Hematopoietic multipotent progenitor cell treated with erythropoietin and hydrocortisone succinate and interleukin-3 and kit ligand, for 6 days (in vitro differentiated cells): ENCODE data around the gene PNPO.
"Not testable (repeated sequence)": the region's sequence is repeated elsewhere in the genome, so short reads cannot be mapped to it uniquely, and the experiment has no call there.

Source experiments
- DNase-seq: peaks from one replicate; pipeline ENCODE4 v3.0.0-alpha.2; 2015

The PNPO gene

GRCh38 chr17:47980541-47980940 is 39.2 kb downstream of the PNPO start:
- no peak for DNase-seq

DNA sequence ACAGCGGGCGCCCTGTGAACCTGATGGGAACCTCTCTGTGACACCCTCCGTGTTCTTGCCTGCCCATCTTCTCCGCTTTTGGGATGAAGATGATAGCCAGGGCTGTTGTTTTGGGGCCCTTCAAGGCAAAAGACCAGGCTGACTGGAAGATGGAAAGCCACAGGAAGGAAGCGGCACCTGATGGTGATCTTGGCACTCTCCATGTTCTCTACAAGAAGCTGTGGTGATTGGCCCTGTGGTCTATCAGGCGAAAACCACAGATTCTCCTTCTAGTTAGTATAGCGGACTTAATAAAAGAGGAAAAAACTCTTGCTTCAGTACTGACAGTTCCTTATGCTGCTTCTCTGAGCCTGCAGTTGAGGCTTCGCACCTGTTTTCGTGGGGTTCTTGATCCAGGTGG is 40.1 kb downstream of the PNPO start:
- peak; percentile 78 for DNase-seq

GRCh38 chr17:47982091-47982617 is 40.8 kb downstream of the PNPO start:
- no peak for DNase-seq

- no peak for DNase-seq
Observed at GRCh38 chr17:47982645-47983390, 41.4 kb downstream of the PNPO start.

DNA sequence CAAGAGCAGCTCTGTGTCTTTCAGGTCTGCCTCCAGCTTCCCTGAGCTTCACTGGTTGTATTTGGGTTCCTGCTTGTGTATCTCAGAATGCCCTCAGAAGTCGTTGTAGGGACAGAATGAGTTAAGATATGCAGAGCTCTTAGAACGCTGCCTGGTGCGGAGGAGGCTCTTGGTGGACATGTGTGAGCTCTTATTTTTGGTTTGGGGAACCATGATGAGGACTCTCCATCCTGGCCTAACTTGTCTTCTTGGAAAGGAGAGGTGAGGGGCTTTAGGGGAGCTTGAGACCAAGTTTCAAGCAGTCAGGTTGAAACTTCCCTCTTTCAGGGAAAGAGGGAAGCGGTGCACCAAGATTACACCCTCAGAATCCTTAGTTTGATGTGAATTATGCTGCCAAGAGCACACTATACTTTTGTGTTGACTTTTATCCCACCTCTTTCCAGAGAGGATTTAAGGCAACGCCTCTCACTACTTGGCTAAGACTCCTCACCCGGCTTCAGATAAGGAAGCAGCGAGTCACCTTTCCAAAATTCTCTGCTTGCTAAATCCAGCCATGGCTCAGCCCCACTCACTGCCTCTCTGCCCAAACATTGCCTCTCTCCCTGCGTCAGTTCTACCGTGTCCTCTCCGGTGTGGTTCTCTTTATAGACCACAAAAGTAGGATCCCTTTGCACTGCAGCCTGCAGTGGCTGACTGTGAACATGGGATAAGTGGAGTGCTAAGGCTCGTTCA is 42.3 kb downstream of the PNPO start:
- no peak for DNase-seq

DNA sequence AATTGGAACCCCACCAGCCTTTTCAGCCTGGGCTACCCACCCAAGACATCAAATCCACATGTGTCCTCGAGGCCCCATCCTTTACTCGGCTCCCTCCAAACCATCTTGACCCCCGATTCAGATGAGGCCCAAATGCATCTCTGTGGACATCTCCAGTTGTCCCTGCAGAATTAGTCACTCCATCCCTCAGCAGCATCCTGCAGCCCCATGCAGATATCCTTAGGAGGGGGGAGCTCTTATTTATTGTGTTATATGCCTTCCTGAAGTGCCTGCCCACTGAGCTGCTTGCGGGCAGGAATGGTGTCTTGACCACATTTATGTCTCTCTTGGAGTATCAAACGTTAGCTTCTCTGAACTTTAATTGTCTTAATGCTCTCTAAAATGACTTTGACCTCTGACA is 45.1 kb downstream of the PNPO start:
- DNase-seq, result no peak

- DNase-seq, result no peak
Observed at GRCh38 chr17:47987240-47987835, 46.0 kb downstream of the PNPO start.

DNA sequence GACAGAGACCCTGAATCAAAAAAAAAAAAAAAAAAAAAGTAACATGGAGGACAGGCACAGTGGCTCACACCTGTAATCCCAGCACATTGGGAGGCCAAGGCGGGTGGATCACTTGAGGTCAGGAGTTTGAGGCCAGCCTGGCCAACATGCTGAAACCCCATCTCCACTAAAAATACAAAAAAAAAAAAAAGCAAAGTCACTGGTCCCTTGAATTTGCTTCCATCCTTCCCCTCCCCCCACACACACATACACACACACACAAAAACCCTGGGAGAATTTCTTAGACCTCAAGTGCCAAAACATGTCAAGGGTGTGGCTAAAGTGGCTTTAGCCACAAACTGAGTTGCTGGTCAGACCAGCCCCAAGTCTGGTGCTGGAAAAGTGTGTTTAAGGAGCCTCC is 47.1 kb downstream of the PNPO start:
- DNase-seq, result not testable (repeated sequence)

- no peak for DNase-seq
Observed at GRCh38 chr17:47989159-47989558, 47.8 kb downstream of the PNPO start.

DNA sequence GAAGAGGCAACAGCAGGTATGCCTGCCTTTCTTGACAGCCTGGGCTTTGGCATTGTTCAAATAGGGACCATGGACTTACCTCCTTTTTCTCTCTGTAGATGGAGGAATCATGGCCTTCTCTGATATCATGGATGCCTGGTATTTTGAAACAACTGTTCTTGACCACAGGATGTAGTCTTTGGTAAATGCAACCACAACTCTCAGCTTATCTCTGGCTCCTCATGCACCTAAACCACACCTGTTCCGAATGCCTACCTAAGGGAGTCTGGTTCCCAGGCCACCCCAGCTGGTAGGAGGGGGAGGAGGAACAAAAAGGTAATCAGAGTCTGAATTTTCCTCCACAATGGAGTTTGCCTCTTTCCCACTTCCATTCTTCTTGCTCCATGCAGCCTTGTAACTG is 48.3 kb downstream of the PNPO start:
- DNase-seq, result no peak

DNA sequence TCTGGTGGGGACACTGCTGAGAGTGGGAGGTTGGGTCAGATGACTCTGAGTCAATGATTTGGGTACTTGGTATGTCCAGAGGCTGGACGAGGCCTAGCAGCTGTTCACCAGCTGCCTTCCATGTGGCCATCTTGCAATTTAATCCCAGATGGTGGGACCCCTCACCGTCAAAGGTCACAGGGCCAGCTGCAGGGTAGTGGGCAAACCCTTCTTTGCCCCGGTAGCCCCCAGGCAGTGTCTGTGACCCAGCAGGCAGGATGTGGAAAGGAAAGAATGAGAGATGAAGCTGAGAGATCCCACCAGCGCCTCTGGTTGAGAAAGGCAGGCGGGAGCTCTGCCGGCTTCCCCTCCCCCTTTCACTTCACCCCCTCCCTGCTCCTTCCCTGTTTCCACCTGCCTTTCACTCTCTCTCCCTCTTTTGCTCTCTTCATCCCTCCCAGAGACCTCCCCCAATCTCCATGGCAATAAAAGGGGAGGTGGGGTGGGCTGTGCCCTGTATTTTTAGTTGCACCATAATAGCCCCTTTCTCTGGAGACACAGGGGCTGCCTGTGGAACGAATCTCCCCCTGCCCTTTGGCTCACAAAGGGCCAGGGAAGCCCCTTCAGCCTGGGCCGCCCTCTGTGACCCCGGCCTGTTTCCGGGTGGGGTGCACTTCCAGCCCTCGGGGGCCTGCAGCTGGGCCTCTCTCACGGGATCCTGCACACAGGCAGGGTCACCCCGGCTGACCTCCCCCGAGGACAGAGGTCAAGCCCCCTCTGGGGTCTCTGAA is 49.8 kb downstream of the PNPO start:
- DNase-seq, result no peak

DNA sequence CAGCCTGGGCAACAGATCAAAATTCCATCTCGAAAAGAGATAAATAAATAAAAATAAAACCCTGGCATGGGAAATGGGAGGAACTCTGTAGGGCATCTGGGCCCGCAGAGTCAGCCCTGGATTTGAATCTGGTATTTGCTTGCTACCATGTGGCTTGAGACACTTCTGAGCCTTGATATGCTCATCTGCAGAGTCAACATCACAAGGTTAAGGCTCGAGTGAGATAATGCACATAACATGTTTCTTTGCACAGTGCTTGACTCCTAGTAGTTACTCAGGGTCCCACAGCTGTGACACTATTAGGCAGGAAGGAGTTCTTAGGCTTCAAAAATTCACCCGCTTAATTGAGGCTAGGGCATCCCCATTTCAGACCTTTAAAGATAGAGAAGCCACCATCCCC is 50.8 kb downstream of the PNPO start:
- DNase-seq, result no peak

- DNase-seq, result no peak
Observed at GRCh38 chr17:47993031-47993564, 51.7 kb downstream of the PNPO start.

DNA sequence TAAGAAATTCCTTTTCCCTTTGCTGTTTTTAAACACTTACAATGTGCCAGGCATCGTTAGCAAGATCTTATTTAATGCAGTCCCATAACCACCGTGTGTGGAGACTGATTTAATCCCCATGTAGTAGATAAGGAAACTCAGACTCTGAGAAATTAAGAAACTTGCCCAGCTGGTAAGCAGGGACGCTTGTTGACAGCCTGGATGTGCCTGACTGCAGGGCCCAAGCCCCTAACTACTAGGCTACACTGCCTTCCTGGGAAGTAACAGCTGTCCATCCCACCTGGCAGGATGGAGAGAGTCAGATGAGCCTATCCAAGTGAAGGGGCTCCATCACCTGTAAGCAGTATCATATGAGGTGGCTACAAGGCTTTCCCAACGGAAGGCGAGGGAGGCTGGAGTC is 52.6 kb downstream of the PNPO start:
- DNase-seq, result no peak

GRCh38 chr17:47994724-47995123 is 53.4 kb downstream of the PNPO start:
- no peak for DNase-seq

DNA sequence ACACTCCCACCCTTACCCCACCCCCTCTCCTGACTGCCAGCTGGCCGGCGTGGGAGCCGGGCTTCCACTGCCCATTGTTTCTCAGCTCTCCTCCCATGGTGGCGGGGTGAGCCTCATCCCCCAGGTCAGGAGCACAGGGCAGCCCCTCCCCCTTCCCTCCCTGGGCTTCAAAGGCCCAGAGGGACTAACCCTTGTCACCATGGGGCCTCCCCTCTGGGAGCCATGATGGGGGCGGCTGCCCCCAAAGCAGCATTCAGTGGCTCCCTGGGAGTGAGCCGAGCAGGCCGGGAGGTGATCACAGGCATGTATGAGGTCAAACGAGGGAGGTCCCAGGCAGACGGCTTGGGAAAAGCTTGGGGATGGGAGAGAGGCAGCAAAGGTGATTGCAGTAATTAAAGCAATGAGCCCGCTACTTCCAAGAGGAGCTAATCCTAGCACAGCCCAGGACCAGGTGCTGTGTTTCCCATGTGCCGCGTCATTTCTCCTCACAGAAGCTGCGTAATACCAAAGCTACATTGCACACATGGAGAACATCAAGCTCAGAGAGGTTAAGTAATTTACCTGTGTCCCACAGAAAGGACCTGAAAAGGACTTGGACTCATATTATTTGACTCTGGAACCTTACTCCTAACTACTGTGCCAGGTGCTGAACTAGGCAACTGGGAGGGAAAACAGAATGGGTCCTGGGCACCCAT is 54.0 kb downstream of the PNPO start:
- DNase-seq, result no peak

DNA sequence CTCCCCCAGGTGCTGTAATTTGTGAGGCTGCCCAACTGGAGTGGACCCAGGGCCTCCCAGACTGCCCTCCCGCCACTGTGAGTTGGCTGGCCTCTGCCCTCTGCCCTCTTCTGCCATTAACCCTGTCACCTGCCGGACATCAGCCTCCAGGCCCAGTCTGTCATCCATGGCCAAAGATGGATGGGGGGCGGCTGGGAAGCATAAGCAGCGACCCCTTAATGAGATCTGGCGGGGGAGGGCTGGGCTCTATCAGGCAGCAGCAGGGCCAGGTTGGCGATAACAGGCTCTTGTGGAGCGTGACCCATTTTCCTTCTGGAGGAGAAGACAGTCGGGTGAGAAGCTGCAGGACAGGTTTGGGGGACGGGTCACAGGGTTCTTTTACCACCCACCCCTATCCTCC is 54.8 kb downstream of the PNPO start:
- no peak for DNase-seq

GRCh38 chr17:47997586-47997985 is 56.2 kb downstream of the PNPO start:
- no peak for DNase-seq

GRCh38 chr17:47998044-47998443 is 56.7 kb downstream of the PNPO start:
- DNase-seq, result no peak
